GM10847 (cell line): Measurements from ENCODE around the gene TARS3.

Experiments
- POLR2A ChIP-seq: IDR thresholded peaks from 2 replicates; pipeline ENCODE4 v1.6.1; 2011; ENCODE audit not compliant: insufficient read length; ENCODE audit errors: extremely low read depth

TARS3 gene

DNA sequence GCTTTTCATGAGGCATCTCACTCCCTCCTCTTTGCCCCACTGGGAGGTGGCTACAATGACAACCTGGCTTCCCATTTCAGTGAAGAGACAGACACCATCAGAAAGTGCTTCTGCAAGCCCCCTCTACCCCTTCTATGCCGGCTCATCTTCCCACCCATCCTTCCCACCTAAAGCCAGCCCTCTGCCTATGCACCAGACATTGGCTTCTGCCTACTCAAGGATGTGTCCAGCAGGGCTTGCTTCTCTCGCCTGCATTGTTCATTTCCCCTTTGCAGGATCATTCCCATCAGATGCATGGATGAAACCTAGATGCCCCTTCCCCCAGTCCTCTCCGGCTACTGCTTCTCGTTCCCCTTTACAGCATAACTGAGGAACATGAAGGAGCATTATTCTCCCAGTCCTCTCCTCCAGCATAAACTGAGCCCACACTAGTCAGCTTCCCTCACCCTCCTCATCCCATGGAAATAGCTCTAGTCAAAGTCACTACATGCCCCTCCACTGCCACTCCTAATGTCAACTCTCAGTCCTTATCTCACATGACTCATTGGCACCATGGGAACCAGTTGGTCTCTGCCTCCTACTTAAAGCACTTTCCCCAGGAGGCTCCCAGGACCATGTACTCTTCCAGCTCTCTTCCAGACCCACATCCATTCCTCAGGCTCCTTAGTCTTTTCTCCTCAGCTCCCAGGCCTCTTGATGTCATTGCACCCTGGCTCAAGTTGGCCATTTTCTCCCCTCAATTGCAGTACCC, 120.0 kb downstream of the TARS3 start:
- TF ChIP-seq POLR2A: no peak
